ENCODE results near the gene TMEM131L.

TMEM131L gene

DNA sequence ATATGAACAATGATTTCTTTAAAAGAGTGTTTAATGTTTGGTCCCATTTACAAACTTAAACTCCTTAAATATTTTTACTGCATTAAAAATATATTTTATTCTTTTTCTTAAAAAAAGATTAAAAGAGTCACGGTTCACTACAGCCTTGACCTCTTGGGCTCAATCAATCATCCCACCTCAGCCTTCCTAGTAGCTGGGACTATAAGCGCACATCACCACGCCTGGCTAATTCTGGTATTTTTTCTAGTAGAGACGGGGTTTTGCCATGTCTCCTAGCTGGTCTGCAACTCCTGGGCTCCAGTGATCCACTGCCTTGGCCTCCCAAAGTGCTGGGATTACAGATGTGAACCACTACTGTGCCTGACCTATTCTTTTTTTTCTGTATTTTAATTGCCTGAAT, 113.2 kb downstream of the TMEM131L start:
- Histone ChIP-seq H3K27me3 (ENCODE audit: control insufficient read depth, insufficient read depth, low read length) (no peaks in the 10 kb centered on the region), H3K4me1 (ENCODE audit: control insufficient read depth, low read depth, low read length) (no peaks in the 10 kb centered on the region), H3K9me3 (ENCODE audit: control insufficient read depth, low read depth, low read length) (no peaks in the 10 kb centered on the region), H3K9ac (ENCODE audit: low read length) (no peak overlapping the region), H3K36me3 (ENCODE audit: control insufficient read depth, low read depth, low read length) (peaks cover 9% of the 10 kb centered on the region), H3K27ac (ENCODE audit: low read length) (no peak overlapping the region), H3K4me3 (ENCODE audit: low read length) (no peak overlapping the region)

DNA sequence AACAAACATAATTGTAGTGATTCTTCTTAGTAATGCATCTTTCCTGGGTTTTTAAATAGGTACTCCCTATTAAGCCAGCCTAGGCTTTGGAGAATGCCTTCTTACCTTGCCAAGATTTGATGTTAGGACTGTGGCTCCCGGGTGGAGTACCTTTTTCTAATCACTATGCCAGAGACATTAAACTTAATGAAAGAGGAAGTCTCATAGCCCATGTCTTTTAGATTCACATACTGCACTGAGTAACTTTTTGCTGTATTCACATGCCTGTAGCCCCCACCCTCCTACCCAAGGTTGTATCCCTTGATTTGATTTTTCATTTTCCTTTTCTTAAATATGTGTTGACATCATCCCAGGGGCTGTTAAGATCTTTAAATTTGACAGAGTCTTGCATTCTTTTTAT, 113.7 kb downstream of the TMEM131L start:
- Histone ChIP-seq H3K36me3 (ENCODE audit: control insufficient read depth, low read depth, low read length) (peaks cover 9% of the 10 kb centered on the region), H3K9me3 (ENCODE audit: control insufficient read depth, low read depth, low read length) (no peaks in the 10 kb centered on the region), H3K9ac (ENCODE audit: low read length) (no peak overlapping the region), H3K4me1 (ENCODE audit: control insufficient read depth, low read depth, low read length) (no peaks in the 10 kb centered on the region), H3K27ac (ENCODE audit: low read length) (no peak overlapping the region), H3K27me3 (ENCODE audit: control insufficient read depth, insufficient read depth, low read length) (no peaks in the 10 kb centered on the region), H3K4me3 (ENCODE audit: low read length) (no peak overlapping the region)

DNA sequence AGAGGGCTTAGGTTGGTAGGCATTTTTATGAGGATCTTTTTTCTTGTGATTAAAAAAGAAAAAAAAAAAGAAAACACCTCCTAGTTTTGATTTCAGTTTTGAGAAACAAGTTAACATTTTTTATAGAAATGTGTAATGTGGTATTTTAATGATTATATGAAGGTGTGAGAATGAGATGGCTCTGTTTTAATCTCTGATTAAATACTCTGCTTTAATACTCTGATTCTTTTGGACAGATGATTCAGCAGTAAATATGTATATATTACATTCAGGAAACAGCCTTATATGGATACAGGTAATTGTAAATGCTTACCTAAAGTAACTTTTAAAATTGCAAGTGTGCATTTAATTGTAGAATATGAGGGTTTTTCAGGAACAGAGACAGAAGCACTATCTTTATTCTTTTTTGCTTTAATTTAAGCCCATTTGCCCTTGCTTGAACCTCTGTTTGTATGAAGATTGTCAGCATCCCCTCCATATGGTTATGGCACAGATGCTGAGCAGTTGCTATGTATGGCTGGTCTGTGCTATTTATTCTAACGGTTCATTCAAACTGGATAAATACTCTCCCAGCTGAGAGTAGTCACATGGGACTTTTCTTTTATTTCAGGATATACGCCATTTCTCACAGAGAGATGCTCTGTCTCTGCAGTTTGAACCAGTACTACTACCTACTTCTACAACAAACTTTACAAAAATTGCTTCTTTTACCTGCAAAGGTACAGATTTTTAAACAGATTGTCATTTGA, 117.0 kb downstream of the TMEM131L start:
- H3K27me3 ChIP-seq (ENCODE audit: control insufficient read depth, insufficient read depth, low read length): no peaks in the 10 kb centered on the region
- peaks cover 9% of the 10 kb centered on the region for H3K36me3 ChIP-seq (ENCODE audit: control insufficient read depth, low read depth, low read length)
- H3K27ac ChIP-seq (ENCODE audit: low read length): no peak overlapping the region
- no peaks in the 10 kb centered on the region for H3K9me3 ChIP-seq (ENCODE audit: control insufficient read depth, low read depth, low read length)
- H3K9ac ChIP-seq (ENCODE audit: low read length): no peak overlapping the region
- no peaks in the 10 kb centered on the region for H3K4me1 ChIP-seq (ENCODE audit: control insufficient read depth, low read depth, low read length)
- no peak overlapping the region for H3K4me3 ChIP-seq (ENCODE audit: low read length)

DNA sequence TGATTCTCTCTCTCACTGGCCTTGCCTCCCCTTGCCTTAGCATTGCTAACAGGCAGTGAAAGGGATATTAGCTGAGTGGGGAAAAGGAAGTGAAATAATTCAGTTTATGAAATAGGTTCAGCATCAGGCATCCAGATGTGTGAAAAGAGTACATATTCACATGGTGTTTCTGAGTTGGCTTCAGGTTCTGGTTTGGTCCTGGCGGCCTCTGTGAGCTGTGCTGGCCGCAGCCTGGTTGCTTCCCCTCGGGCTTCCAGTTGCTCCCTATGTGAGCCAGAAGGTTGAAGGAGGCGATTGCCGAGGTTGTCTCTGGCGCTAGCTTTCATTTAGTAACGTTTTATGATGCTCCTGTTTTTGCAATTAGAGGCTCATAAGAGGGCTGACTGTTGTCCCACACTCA, 118.9 kb downstream of the TMEM131L start:
- no peaks in the 10 kb centered on the region for H3K27me3 ChIP-seq (ENCODE audit: control insufficient read depth, insufficient read depth, low read length)
- peaks cover 22% of the 10 kb centered on the region for H3K36me3 ChIP-seq (ENCODE audit: control insufficient read depth, low read depth, low read length)
- no peak overlapping the region for H3K4me3 ChIP-seq (ENCODE audit: low read length)
- H3K27ac ChIP-seq (ENCODE audit: low read length): no peak overlapping the region
- no peaks in the 10 kb centered on the region for H3K9me3 ChIP-seq (ENCODE audit: control insufficient read depth, low read depth, low read length)
- H3K4me1 ChIP-seq (ENCODE audit: control insufficient read depth, low read depth, low read length): no peaks in the 10 kb centered on the region
- no peak overlapping the region for H3K9ac ChIP-seq (ENCODE audit: low read length)

DNA sequence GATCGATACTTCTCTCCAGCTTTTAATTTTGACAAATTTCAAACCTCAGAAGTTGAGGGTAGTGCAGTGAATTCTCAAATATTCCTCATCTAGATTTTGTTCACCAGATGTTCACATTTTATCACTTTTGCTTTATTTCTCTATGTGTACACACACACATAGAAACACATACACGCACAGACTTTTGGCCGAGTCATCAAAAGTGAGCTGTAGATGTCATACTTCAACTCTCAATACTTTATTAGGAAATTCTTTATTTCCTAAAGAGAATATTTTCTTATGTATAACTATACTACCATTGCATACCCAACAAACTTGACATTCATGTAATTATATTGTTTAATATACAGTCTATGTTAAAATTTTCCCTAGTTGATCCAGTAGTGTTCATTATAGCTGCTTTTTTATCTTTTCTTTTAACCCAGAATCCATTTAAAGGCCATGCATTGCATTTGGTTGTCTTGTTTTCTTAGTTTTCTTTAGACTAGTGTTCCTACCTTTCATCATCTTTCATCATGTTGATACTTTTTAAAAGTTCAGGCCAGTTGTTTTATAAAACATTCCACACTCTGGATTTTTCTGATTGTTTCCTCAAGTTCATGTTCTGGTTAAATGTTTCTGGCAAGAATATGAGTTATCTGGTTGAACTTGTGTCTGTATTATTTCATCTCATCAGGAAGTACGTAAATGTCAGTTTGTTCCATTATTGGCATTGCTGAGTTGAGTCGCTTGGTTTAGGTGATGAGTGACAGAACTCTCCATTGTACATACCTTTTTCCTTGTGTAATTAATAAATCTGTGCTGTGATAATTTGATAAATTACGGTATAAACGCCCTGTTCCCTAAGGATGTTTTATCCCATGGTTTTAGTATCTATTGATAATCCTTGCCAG, 123.8 kb downstream of the TMEM131L start:
- no peak overlapping the region for H3K9ac ChIP-seq (ENCODE audit: low read length)
- peaks cover 25% of the 10 kb centered on the region for H3K36me3 ChIP-seq (ENCODE audit: control insufficient read depth, low read depth, low read length)
- no peaks in the 10 kb centered on the region for H3K9me3 ChIP-seq (ENCODE audit: control insufficient read depth, low read depth, low read length)
- H3K27me3 ChIP-seq (ENCODE audit: control insufficient read depth, insufficient read depth, low read length): no peaks in the 10 kb centered on the region
- no peaks in the 10 kb centered on the region for H3K4me1 ChIP-seq (ENCODE audit: control insufficient read depth, low read depth, low read length)
- no peak overlapping the region for H3K27ac ChIP-seq (ENCODE audit: low read length)
- no peak overlapping the region for H3K4me3 ChIP-seq (ENCODE audit: low read length)

DNA sequence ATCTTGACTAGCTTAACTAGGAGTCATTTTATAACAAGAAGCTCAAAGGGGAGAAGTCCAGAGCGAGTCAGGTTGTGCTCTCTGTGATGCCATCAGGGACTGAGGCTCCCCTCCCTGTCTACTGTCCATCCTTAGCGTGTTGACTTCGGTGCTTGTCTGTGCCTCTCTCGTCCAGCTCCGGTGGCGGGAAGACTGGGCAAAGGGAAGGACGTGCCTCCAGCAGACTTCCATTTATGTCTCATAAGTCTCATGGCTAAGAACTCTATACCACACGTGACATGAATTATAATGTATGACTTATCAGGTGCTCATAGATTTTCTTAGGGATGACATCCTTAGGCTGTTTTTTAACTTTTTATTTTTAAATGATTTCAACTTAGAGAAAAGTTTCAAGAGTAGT, 125.3 kb downstream of the TMEM131L start:
- Histone ChIP-seq H3K4me1 (ENCODE audit: control insufficient read depth, low read depth, low read length) (no peaks in the 10 kb centered on the region), H3K27ac (ENCODE audit: low read length) (no peak overlapping the region), H3K9me3 (ENCODE audit: control insufficient read depth, low read depth, low read length) (no peaks in the 10 kb centered on the region), H3K27me3 (ENCODE audit: control insufficient read depth, insufficient read depth, low read length) (no peaks in the 10 kb centered on the region), H3K36me3 (ENCODE audit: control insufficient read depth, low read depth, low read length) (peaks cover 31% of the 10 kb centered on the region), H3K4me3 (ENCODE audit: low read length) (no peak overlapping the region), H3K9ac (ENCODE audit: low read length) (no peak overlapping the region)

DNA sequence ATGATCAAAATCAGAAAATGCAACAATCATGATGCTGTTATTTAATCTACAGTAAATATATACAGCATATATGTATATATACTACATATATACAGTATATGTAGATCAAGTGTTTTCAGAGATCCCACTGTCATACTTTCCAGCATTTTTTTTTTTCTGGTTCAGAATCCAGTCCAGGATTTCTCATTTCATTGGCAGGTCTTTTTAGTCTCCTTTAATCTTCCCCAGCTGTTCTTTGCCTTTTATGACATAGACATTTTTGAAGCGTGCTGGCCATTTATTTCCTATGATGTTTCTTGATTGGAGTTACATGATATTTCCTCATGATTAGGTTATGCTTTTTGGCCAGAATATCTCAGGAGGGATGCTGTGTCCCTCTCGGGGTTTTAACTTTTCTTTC, 125.9 kb downstream of the TMEM131L start:
- no peak overlapping the region for H3K4me3 ChIP-seq (ENCODE audit: low read length)
- no peaks in the 10 kb centered on the region for H3K9me3 ChIP-seq (ENCODE audit: control insufficient read depth, low read depth, low read length)
- no peak overlapping the region for H3K9ac ChIP-seq (ENCODE audit: low read length)
- H3K36me3 ChIP-seq (ENCODE audit: control insufficient read depth, low read depth, low read length): peaks cover 34% of the 10 kb centered on the region
- no peaks in the 10 kb centered on the region for H3K27me3 ChIP-seq (ENCODE audit: control insufficient read depth, insufficient read depth, low read length)
- H3K4me1 ChIP-seq (ENCODE audit: control insufficient read depth, low read depth, low read length): no peaks in the 10 kb centered on the region
- H3K27ac ChIP-seq (ENCODE audit: low read length): no peak overlapping the region

DNA sequence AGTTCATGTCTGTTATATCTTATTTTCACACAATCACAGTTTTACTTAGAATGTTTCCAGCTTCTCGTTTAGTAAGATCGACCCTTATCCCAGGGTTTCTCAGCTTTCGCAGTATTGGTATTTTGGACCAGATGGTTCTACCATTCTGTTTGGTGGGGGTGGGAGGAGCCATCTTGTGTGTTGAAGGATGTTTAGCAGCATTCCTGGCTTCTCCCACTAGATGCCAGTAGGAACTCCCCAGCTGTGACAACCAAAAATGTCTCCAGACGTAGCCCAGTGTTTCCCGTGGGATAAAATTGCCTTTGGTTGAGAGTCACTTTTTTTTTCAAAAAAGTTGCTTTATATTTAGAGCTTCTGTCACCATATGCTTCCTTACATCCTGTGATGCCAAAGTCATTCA, 127.0 kb downstream of the TMEM131L start:
- Histone ChIP-seq H3K4me1 (ENCODE audit: control insufficient read depth, low read depth, low read length) (no peaks in the 10 kb centered on the region), H3K9ac (ENCODE audit: low read length) (no peak overlapping the region), H3K36me3 (ENCODE audit: control insufficient read depth, low read depth, low read length) (peaks cover 34% of the 10 kb centered on the region), H3K4me3 (ENCODE audit: low read length) (no peak overlapping the region), H3K27ac (ENCODE audit: low read length) (no peak overlapping the region), H3K9me3 (ENCODE audit: control insufficient read depth, low read depth, low read length) (no peaks in the 10 kb centered on the region), H3K27me3 (ENCODE audit: control insufficient read depth, insufficient read depth, low read length) (no peaks in the 10 kb centered on the region)

DNA sequence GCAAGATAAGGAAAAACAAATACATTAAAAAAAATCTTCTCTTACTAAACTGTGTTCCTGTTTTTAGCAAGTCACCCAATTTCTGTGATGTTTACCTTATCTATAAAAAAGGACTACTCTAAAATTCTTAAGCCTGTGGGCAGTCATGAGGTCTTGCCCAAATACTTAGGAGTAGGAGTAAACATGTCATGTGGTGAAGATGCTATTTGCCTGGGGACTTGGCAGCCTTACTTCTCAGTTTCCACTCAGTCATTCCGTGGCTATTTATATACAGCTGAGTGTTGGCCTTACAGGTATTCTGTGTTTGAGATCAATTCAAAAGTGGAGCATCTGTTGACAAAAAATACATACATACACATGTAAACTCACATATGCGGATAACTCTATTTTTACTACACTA, 128.1 kb downstream of the TMEM131L start:
- Histone ChIP-seq H3K36me3 (ENCODE audit: control insufficient read depth, low read depth, low read length) (peaks cover 33% of the 10 kb centered on the region), H3K27ac (ENCODE audit: low read length) (no peak overlapping the region), H3K9ac (ENCODE audit: low read length) (no peak overlapping the region), H3K9me3 (ENCODE audit: control insufficient read depth, low read depth, low read length) (no peaks in the 10 kb centered on the region), H3K4me1 (ENCODE audit: control insufficient read depth, low read depth, low read length) (no peaks in the 10 kb centered on the region), H3K4me3 (ENCODE audit: low read length) (no peak overlapping the region), H3K27me3 (ENCODE audit: control insufficient read depth, insufficient read depth, low read length) (no peaks in the 10 kb centered on the region)

DNA sequence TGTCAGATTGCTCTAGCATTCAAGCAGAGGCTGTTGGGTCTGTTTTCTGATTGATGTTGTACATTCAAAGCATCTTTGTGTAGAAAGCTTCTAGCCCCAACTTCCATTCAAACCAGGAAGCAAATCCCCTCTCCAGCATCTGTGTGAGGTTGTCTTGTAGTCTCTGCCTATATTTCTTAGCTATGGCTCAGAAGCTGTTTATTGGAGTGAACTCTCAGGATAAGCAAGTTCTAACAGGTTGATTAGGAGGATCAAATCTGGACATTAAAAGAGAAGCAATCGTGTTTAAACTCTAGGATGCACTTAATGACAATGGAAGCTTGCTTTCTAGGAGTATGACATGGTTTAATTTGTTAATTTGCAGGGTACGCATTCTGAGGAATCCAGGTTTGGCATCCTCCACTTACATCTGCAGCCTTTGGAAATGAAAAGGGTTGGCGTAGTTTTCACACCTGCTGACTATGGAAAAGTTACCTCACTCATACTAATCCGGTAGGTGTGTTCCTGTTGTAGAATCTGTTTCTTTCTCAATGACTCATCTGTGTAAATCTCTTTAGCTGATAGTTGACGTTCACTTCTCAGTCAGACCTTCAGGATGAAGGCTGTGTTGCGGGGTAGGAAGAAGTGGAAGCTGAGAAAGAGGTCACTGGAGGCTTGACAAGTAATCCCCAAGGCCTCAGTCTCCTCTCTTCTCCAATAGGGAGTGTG, 129.9 kb downstream of the TMEM131L start:
- Histone ChIP-seq H3K9me3 (ENCODE audit: control insufficient read depth, low read depth, low read length) (no peaks in the 10 kb centered on the region), H3K36me3 (ENCODE audit: control insufficient read depth, low read depth, low read length) (peaks cover 28% of the 10 kb centered on the region), H3K27me3 (ENCODE audit: control insufficient read depth, insufficient read depth, low read length) (no peaks in the 10 kb centered on the region), H3K9ac (ENCODE audit: low read length) (no peak overlapping the region), H3K4me3 (ENCODE audit: low read length) (no peak overlapping the region), H3K4me1 (ENCODE audit: control insufficient read depth, low read depth, low read length) (no peaks in the 10 kb centered on the region), H3K27ac (ENCODE audit: low read length) (no peak overlapping the region)

DNA sequence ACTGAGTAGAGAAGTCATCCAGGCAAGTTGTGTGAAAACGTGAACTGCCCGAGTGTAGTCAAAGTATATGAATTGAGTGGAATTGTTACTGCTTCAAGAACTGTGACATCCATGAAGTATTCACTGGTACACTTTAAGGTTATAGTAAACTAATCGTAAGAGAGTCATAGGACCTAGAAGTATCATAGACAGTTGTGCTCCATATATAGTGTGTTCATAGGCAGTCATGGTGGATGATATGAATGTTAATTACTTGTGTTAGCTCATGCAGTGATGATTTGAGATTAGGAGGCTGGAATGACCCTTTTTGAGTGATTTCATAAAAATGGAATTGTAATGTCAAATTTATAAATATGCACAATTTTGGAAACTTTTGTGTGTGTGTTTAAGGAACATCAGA, 136.6 kb downstream of the TMEM131L start:
- Histone ChIP-seq H3K36me3 (ENCODE audit: control insufficient read depth, low read depth, low read length) (peaks cover 39% of the 10 kb centered on the region), H3K27ac (ENCODE audit: low read length) (no peak overlapping the region), H3K9me3 (ENCODE audit: control insufficient read depth, low read depth, low read length) (no peaks in the 10 kb centered on the region), H3K27me3 (ENCODE audit: control insufficient read depth, insufficient read depth, low read length) (no peaks in the 10 kb centered on the region), H3K4me1 (ENCODE audit: control insufficient read depth, low read depth, low read length) (no peaks in the 10 kb centered on the region), H3K9ac (ENCODE audit: low read length) (no peak overlapping the region), H3K4me3 (ENCODE audit: low read length) (no peak overlapping the region)

Measured in iPS-18a (cell line).